SK-N-SH treated with all-trans-retinoic acid at 6 μM for 48 hours (cell line): ENCODE data around the gene BPTF.
"Not testable (repeated sequence)": the region's sequence is repeated elsewhere in the genome, so short reads cannot be mapped to it uniquely, and the experiment has no call there.

Experiments
- ATAC-seq: fragments of 200-7000 bp; cut with Tn5 transposase; 3 replicates; pipeline ENCODE4 v1.9.1; 2020; ENCODE audit warnings: mild to moderate bottlenecking, moderate library complexity
- ARNTL ChIP-seq: fragments of 450-650 bp; formaldehyde crosslinking; IDR thresholded peaks from 2 replicates; pipeline ENCODE4 v1.5.0; 2020; ENCODE audit warnings: low read depth, mild to moderate bottlenecking, moderate library complexity, borderline replicate concordance
- CSDC2 ChIP-seq: fragments of 250-450 bp; sonication (Bioruptor Pico); IDR thresholded peaks from 2 replicates; pipeline ENCODE4 v1.5.0; 2020; ENCODE audit warnings: mild to moderate bottlenecking, moderate library complexity
- ESRRG ChIP-seq: fragments of 250-450 bp; sonication (Bioruptor Pico); IDR thresholded peaks from 2 replicates; pipeline ENCODE4 v1.6.1; 2021; ENCODE audit warnings: mild to moderate bottlenecking
- GLIS3 ChIP-seq: fragments of 250-450 bp; sonication (Bioruptor Pico); IDR thresholded peaks from 2 replicates; pipeline ENCODE4 v1.5.0; 2020; ENCODE audit warnings: mild to moderate bottlenecking, moderate library complexity
- ISL1 ChIP-seq: fragments of 250-450 bp; sonication (Bioruptor Pico); IDR thresholded peaks from 2 replicates; pipeline ENCODE4 v2.1.2; 2022; ENCODE audit warnings: mild to moderate bottlenecking, moderate library complexity
- OSR1 ChIP-seq: fragments of 250-450 bp; sonication (Bioruptor Pico); IDR thresholded peaks from 2 replicates; pipeline ENCODE4 v1.8.0; 2022; ENCODE audit warnings: moderate library complexity, mild to moderate bottlenecking, inconsistent platforms
- PPARA ChIP-seq: fragments of 250-450 bp; sonication (Bioruptor Pico); IDR thresholded peaks from 2 replicates; pipeline ENCODE4 v1.5.0; 2020; ENCODE audit warnings: mild to moderate bottlenecking, borderline replicate concordance
- RARB ChIP-seq: fragments of 250-450 bp; sonication (Bioruptor Pico); IDR thresholded peaks from 2 replicates; pipeline ENCODE4 v1.8.0; 2021; ENCODE audit warnings: mild to moderate bottlenecking, moderate library complexity
- SNAI2 ChIP-seq: fragments of 250-450 bp; sonication (Bioruptor Pico); IDR thresholded peaks from 2 replicates; pipeline ENCODE4 v1.5.0; 2020; ENCODE audit warnings: mild to moderate bottlenecking, moderate library complexity
- TCF4 ChIP-seq: fragments of 250-450 bp; sonication (Bioruptor Pico); IDR thresholded peaks from 2 replicates; pipeline ENCODE4 v1.8.0; 2021; ENCODE audit warnings: mild to moderate bottlenecking, moderate library complexity, borderline replicate concordance
- TOX ChIP-seq: fragments of 250-450 bp; sonication (Bioruptor Pico); IDR thresholded peaks from 2 replicates; pipeline ENCODE4 v1.8.0; 2021; ENCODE audit warnings: mild to moderate bottlenecking, moderate library complexity, borderline replicate concordance
- ZFP3 ChIP-seq: fragments of 250-450 bp; sonication (Bioruptor Pico); IDR thresholded peaks from 2 replicates; pipeline ENCODE4 v1.5.0; 2020; ENCODE audit warnings: mild to moderate bottlenecking, moderate library complexity
- ZFP30 ChIP-seq: fragments of 450-650 bp; formaldehyde crosslinking; IDR thresholded peaks from 2 replicates; pipeline ENCODE4 v1.5.0; 2022; ENCODE audit warnings: mild to moderate bottlenecking, moderate library complexity
- ZNF565 ChIP-seq: fragments of 450-650 bp; formaldehyde crosslinking; conservative IDR thresholded peaks from 2 replicates; pipeline ENCODE4 v1.5.0; 2020; ENCODE audit warnings: low read depth, mild to moderate bottlenecking, moderate library complexity
- ZNF70 ChIP-seq: fragments of 450-650 bp; formaldehyde crosslinking; IDR thresholded peaks from 2 replicates; pipeline ENCODE4 v1.5.0; 2020; ENCODE audit warnings: mild to moderate bottlenecking, moderate library complexity
- ZNF8 ChIP-seq: fragments of 450-650 bp; formaldehyde crosslinking; IDR thresholded peaks from 2 replicates; pipeline ENCODE4 v1.5.0; 2020; ENCODE audit warnings: mild to moderate bottlenecking, moderate library complexity
- TF ChIP-seq, protein P1 (sequence below): fragments of 250-450 bp; sonication (Bioruptor Pico); IDR thresholded peaks from 2 replicates; pipeline ENCODE4 v1.5.1; 2020; ENCODE audit warnings: low read depth, mild to moderate bottlenecking, moderate library complexity
- TF ChIP-seq, protein P2 (sequence below): fragments of 250-450 bp; sonication (Bioruptor Pico); IDR thresholded peaks from 2 replicates; pipeline ENCODE4 v1.8.0; 2020; ENCODE audit warnings: mild to moderate bottlenecking, moderate library complexity, borderline replicate concordance
- TF ChIP-seq, protein P3 (sequence below): fragments of 250-450 bp; sonication (Bioruptor Pico); IDR thresholded peaks from 2 replicates; pipeline ENCODE4 v1.5.0; 2020; ENCODE audit warnings: mild to moderate bottlenecking, moderate library complexity
- TF ChIP-seq, protein P4 (sequence below): fragments of 250-450 bp; sonication (Bioruptor Pico); IDR thresholded peaks from 2 replicates; pipeline ENCODE4 v1.8.0; 2021; ENCODE audit warnings: low read depth, mild to moderate bottlenecking, moderate library complexity, borderline replicate concordance

The BPTF gene

DNA sequence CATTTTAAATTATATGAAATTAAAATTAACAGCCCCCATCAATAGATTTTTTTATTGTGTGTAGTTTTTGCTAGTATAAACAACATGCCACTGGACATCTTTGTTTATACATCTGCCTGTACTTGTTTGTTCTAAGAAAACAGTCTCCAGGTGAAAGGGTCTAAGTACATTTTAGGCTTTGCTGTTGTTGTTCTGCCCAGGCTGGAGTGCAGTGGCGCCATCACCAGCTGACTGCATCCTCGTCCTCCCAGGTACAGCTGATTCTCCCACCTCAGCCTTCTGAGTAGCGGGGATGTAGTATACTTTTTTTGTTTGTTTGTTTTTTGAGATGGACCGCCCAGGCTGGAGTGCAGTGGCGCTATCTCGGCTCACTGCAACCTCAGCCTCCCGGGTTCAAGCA lies 145.5 kb downstream of the BPTF start:
- no peak for ATAC-seq
- no peak for TF ChIP-seq RARB (CRISPR knock-in tag)
- TF ChIP-seq OSR1 (CRISPR knock-in tag), result no peak
- TF ChIP-seq ESRRG, result no peak
- TF ChIP-seq, protein P1, sequence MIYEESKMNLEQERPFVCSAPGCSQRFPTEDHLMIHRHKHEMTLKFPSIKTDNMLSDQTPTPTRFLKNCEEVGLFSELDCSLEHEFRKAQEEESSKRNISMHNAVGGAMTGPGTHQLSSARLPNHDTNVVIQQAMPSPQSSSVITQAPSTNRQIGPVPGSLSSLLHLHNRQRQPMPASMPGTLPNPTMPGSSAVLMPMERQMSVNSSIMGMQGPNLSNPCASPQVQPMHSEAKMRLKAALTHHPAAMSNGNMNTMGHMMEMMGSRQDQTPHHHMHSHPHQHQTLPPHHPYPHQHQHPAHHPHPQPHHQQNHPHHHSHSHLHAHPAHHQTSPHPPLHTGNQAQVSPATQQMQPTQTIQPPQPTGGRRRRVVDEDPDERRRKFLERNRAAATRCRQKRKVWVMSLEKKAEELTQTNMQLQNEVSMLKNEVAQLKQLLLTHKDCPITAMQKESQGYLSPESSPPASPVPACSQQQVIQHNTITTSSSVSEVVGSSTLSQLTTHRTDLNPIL (CRISPR knock-in tag), result no peak
- TF ChIP-seq ZFP3 (CRISPR knock-in tag), result no peak
- TF ChIP-seq SNAI2 (CRISPR knock-in tag), result no peak

DNA sequence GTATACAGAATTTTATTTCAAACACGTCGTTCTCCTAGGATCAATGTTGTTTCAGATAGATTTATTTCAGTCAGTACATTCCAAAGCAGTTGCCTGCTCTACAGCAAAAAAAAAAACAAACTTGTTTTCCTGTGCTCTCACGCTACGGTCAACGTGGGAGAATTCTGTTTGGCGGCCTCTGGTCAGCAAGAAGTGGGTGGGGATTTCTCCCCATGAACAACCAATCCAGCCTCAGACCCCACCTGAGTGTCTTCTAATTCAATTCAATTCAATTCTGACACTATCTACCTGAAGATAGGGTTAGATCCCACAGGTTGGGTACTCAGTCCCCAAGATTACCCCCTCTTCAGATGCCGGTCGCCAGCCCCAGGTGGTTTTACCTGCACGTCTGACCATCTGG lies 148.9 kb downstream of the BPTF start:
- TF ChIP-seq TCF4 (CRISPR knock-in tag), result no peak
- TF ChIP-seq RARB (CRISPR knock-in tag), result no peak
- no peak for TF ChIP-seq SNAI2 (CRISPR knock-in tag)
- TF ChIP-seq ZNF565 (CRISPR knock-in tag), result no peak
- no peak for TF ChIP-seq PPARA
- no peak for TF ChIP-seq ARNTL (CRISPR knock-in tag)
- TF ChIP-seq ESRRG, result no peak
- no peak for TF ChIP-seq GLIS3 (CRISPR knock-in tag)
- no peak for TF ChIP-seq ZNF70 (CRISPR knock-in tag)
- no peak for TF ChIP-seq ISL1 (CRISPR knock-in tag)
- TF ChIP-seq ZNF8 (CRISPR knock-in tag), result no peak
- TF ChIP-seq, protein P2, sequence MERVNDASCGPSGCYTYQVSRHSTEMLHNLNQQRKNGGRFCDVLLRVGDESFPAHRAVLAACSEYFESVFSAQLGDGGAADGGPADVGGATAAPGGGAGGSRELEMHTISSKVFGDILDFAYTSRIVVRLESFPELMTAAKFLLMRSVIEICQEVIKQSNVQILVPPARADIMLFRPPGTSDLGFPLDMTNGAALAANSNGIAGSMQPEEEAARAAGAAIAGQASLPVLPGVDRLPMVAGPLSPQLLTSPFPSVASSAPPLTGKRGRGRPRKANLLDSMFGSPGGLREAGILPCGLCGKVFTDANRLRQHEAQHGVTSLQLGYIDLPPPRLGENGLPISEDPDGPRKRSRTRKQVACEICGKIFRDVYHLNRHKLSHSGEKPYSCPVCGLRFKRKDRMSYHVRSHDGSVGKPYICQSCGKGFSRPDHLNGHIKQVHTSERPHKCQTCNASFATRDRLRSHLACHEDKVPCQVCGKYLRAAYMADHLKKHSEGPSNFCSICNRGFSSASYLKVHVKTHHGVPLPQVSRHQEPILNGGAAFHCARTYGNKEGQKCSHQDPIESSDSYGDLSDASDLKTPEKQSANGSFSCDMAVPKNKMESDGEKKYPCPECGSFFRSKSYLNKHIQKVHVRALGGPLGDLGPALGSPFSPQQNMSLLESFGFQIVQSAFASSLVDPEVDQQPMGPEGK (CRISPR knock-in tag), result no peak
- no peak for TF ChIP-seq TOX (CRISPR knock-in tag)
- TF ChIP-seq CSDC2 (CRISPR knock-in tag), result no peak
- no peak for ATAC-seq

DNA sequence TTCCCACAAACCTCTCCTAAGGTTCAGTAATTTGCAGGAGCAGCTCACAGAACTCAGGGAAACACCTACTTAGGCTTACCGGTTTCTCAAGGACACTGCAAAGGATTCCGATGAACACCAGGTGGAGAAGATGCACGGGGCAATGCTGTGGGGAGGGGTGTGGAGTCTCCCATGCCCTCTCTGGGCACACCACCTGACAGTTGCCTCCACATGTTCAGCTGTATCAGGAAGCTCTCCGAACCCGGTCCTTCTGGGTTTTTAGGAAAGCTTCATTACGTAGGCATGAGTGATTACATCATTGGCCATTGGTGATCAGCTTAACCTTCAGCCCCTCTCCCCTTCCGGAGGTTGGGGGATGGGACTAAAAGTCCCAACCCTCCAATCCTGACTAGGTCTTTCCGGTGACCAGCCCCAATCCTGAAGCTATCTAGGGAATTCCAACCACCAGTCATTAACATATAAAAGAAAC lies 149.3 kb downstream of the BPTF start:
- TF ChIP-seq ARNTL (CRISPR knock-in tag) (no peak), ZFP30 (CRISPR knock-in tag) (no peak), TOX (CRISPR knock-in tag) (no peak), RARB (CRISPR knock-in tag) (no peak), CSDC2 (CRISPR knock-in tag) (no peak), SNAI2 (CRISPR knock-in tag) (no peak), ZNF70 (CRISPR knock-in tag) (no peak), ISL1 (CRISPR knock-in tag) (no peak), ZNF565 (CRISPR knock-in tag) (no peak), ESRRG (no peak), PPARA (no peak), ZFP3 (CRISPR knock-in tag) (no peak)
- TF ChIP-seq, protein P2 (CRISPR knock-in tag), result no peak
- TF ChIP-seq, protein P3, sequence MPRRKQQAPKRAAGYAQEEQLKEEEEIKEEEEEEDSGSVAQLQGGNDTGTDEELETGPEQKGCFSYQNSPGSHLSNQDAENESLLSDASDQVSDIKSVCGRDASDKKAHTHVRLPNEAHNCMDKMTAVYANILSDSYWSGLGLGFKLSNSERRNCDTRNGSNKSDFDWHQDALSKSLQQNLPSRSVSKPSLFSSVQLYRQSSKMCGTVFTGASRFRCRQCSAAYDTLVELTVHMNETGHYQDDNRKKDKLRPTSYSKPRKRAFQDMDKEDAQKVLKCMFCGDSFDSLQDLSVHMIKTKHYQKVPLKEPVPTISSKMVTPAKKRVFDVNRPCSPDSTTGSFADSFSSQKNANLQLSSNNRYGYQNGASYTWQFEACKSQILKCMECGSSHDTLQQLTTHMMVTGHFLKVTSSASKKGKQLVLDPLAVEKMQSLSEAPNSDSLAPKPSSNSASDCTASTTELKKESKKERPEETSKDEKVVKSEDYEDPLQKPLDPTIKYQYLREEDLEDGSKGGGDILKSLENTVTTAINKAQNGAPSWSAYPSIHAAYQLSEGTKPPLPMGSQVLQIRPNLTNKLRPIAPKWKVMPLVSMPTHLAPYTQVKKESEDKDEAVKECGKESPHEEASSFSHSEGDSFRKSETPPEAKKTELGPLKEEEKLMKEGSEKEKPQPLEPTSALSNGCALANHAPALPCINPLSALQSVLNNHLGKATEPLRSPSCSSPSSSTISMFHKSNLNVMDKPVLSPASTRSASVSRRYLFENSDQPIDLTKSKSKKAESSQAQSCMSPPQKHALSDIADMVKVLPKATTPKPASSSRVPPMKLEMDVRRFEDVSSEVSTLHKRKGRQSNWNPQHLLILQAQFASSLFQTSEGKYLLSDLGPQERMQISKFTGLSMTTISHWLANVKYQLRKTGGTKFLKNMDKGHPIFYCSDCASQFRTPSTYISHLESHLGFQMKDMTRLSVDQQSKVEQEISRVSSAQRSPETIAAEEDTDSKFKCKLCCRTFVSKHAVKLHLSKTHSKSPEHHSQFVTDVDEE (CRISPR knock-in tag), result no peak
- TF ChIP-seq, protein P4, sequence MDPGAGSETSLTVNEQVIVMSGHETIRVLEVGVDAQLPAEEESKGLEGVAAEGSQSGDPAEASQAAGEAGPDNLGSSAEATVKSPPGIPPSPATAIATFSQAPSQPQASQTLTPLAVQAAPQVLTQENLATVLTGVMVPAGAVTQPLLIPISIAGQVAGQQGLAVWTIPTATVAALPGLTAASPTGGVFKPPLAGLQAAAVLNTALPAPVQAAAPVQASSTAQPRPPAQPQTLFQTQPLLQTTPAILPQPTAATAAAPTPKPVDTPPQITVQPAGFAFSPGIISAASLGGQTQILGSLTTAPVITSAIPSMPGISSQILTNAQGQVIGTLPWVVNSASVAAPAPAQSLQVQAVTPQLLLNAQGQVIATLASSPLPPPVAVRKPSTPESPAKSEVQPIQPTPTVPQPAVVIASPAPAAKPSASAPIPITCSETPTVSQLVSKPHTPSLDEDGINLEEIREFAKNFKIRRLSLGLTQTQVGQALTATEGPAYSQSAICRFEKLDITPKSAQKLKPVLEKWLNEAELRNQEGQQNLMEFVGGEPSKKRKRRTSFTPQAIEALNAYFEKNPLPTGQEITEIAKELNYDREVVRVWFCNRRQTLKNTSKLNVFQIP, result no peak
- TF ChIP-seq, protein P1 (CRISPR knock-in tag), result no peak
- TF ChIP-seq, all 23 proteins: peak for 0
- no peak for ATAC-seq

DNA sequence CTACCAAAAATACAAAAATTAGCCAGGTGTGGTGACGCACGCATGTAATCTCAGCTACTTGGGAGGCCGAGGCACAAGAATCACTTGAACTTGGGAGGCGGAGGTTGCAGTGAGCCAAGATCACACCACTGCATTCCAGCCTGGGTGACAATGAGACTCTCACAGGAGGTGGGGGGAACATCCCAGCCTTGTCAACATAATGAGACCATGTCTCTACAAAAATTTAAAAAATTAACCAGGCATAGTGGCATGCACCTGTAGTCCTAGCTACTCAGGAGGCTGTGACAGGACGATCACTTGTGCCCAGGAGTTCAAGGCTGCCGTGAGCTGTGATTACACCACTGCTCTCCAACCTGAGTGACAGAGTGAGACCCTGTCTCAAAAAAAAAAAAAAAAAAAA lies 151.0 kb downstream of the BPTF start:
- ATAC-seq, result not testable (repeated sequence)
